GM12878 (cell line): ENCODE data around the gene INPP5D. TPM values are rescaled to one million over a fixed set of nuclear protein-coding genes. Genes with fewer than 3 reads are reported as not detected.

Experiments used
- ATAC-seq: fragments of 200-7000 bp; cut with Tn5 transposase; 3 replicates; pipeline ENCODE4 v1.9.1; 2020; ENCODE audit warnings: mild to moderate bottlenecking, moderate library complexity
- BruUV-seq: library from RNA; stranded (reverse); fragments of 400-500 nt; replicated peaks from 2 replicates; lab custom pipeline; 2021; lab: Mats Ljungman, UMichigan
- CTCF ChIA-PET: fragments of 300-600 bp; sonication (Branson Sonifier 250); formaldehyde crosslinking; extraction: SDS; loops from one replicate; lab custom pipeline; 2021; ENCODE audit warnings: inconsistent platforms; lab: Yijun Ruan, JAX
- POLR2A ChIA-PET: fragments of 350-600 bp; formaldehyde crosslinking; extraction: SDS; loops from one replicate; lab custom pipeline; 2021; ENCODE audit warnings: inconsistent platforms; lab: Charles Lee
- RAD21 ChIA-PET: fragments of 300-600 bp; sonication (Branson Sonifier 250); formaldehyde crosslinking; loops from one replicate; lab custom pipeline; 2023; ENCODE audit warnings: antibody characterized with exemption; ENCODE audit not compliant: unreplicated experiment; lab: Charles Lee
- SMC1A ChIA-PET: fragments of 300-600 bp; sonication (Branson Sonifier 250); formaldehyde crosslinking; loops from one replicate; lab custom pipeline; 2023; ENCODE audit not compliant: unreplicated experiment, uncharacterized antibody; lab: Charles Lee
- DNase-seq: peaks from one replicate; pipeline ENCODE4 v3.0.0-alpha.2; 2011; ENCODE audit warnings: low read depth, low spot score
- FAIRE-seq: peaks from 3 replicates; lab custom pipeline; 2011; peaks lifted over from hg19 to GRCh38; lab: Jason Lieb, UNC
- H2AFZ ChIP-seq: 2 replicates; pipeline ENCODE4 v1.6.0; 2011; ENCODE audit warnings: low read depth, low read length, control low read depth; ENCODE audit not compliant: control insufficient read depth
- H3K27ac ChIP-seq: 2 replicates; pipeline ENCODE4 v1.5.1; 2011; ENCODE audit warnings: control low read depth; ENCODE audit not compliant: control insufficient read depth, insufficient read depth
- H3K27me3 ChIP-seq, 2 experiments: replicated peaks in 1 of 2; 2 replicates each; pipeline versions ENCODE4 v1.6.0 to v1.6.1; 2011; ENCODE audit warnings: low read length in 1 of 2; ENCODE audit not compliant: control insufficient read depth in 2 of 2, insufficient read depth in 2 of 2
- H3K36me3 ChIP-seq, 2 experiments: 2 replicates each; pipeline ENCODE4 v1.5.1; 2011; ENCODE audit warnings: low read length in 1 of 2; ENCODE audit not compliant: control insufficient read depth in 2 of 2, insufficient read depth in 2 of 2
- H3K4me1 ChIP-seq: 2 replicates; pipeline ENCODE4 v1.6.1; 2011; ENCODE audit warnings: mild to moderate bottlenecking, low read length, moderate library complexity, mixed read lengths; ENCODE audit not compliant: control insufficient read depth, insufficient read depth
- H3K4me2 ChIP-seq: 2 replicates; pipeline ENCODE4 v1.6.0; 2011; ENCODE audit warnings: control low read depth; ENCODE audit not compliant: control insufficient read depth, insufficient read depth
- H3K4me3 ChIP-seq: fragments of 200-600 bp; sonication (generic); 2 replicates; pipeline ENCODE4 v1.5.1; 2016
- H3K79me2 ChIP-seq: 2 replicates; pipeline ENCODE4 v1.6.0; 2011; ENCODE audit warnings: low read length; ENCODE audit not compliant: control insufficient read depth, insufficient read depth
- H3K9ac ChIP-seq: 2 replicates; pipeline ENCODE4 v1.8.0; 2011; ENCODE audit warnings: low read length, control low read depth, mixed read lengths; ENCODE audit not compliant: control insufficient read depth, insufficient read depth
- H3K9me3 ChIP-seq: replicated peaks from 3 replicates; pipeline ENCODE4 v1.5.1; 2011; ENCODE audit warnings: mild to moderate bottlenecking, low read length; ENCODE audit not compliant: control insufficient read depth, insufficient read depth
- H4K20me1 ChIP-seq: 2 replicates; pipeline ENCODE4 v1.6.0; 2011; ENCODE audit not compliant: control insufficient read depth, insufficient read depth
- GABPA ChIP-seq: IDR thresholded peaks from 2 replicates; pipeline ENCODE4 v1.6.1; 2014; ENCODE audit warnings: antibody characterized with exemption, low read depth, mild to moderate bottlenecking, inconsistent platforms
- PRDM15 ChIP-seq: fragments of 450-650 bp; formaldehyde crosslinking; IDR thresholded peaks from 2 replicates; pipeline ENCODE4 v1.4.0; 2020; ENCODE audit warnings: mild to moderate bottlenecking, moderate library complexity
- RELA ChIP-seq: fragments of 450-650 bp; IDR thresholded peaks from 2 replicates; pipeline ENCODE4 v1.8.0; 2014; ENCODE audit warnings: borderline replicate concordance; ENCODE audit not compliant: partially characterized antibody
- STAT1 ChIP-seq: fragments of 450-650 bp; conservative IDR thresholded peaks from 2 replicates; pipeline ENCODE4 v1.6.1; 2014; ENCODE audit warnings: antibody characterized with exemption, mild to moderate bottlenecking
- ZBTB33 ChIP-seq: fragments of 450-650 bp; IDR thresholded peaks from 2 replicates; pipeline ENCODE4 v1.6.1; 2017; ENCODE audit warnings: mild to moderate bottlenecking
- whole genome bisulfite sequencing: methylation state at CpG from one replicate; pipeline ENCODE4 v1.1.6; 2016; ENCODE audit warnings: low lambda C conversion rate; ENCODE audit not compliant: insufficient replicate concordance, insufficient coverage; ENCODE audit errors: missing lambda C conversion rate; 5-methylcytosine and 5-hydroxymethylcytosine counted together
- in situ Hi-C: fragments of 300-500 bp; cut with MboI; formaldehyde crosslinking; loops from 9 replicates; pipeline ENCODE4 v1.14.3; 2018; ENCODE audit warnings: mixed read lengths
- intact Hi-C: fragments of 100-400 bp; cut with micrococcal nuclease; formaldehyde crosslinking; loops from one replicate; pipeline ENCODE4 v1.14.2; 2022; ENCODE audit not compliant: unreplicated experiment
- polyA plus RNA-seq, 11 experiments: library from polyadenylated mRNA; depleted of rRNA in 4 of 11; unstranded in 6 of 11; stranded (reverse) in 5 of 11; fragments of >200 nt; fragmentation: Nextera tagmentation in 4 of 11; fragmentation: Illumina TruSeq in 1 of 11; extraction: Ambion mirVana in 4 of 11; extraction: Trizol in 1 of 11; gene quantifications; 1 replicate in 1 of 11; 2 replicates in 10 of 11; pipeline versions ENCODE4 v1.2.1 to v1.2.3, GENCODE V29; 2011 to 2016; ENCODE audit warnings: inconsistent platforms in 2 of 11, missing spikeins in 2 of 11, low read depth in 1 of 11
- total RNA-seq, 4 experiments: library from RNA; depleted of rRNA in 3 of 4; stranded (reverse); fragments of >200 nt in 3 of 4; fragmentation: Illumina TruSeq in 1 of 4; extraction: Trizol in 1 of 4; gene quantifications; 2 replicates each; pipeline versions ENCODE4 v1.2.1 to v1.2.3, GENCODE V29; 2013 to 2021
- TF ChIP-seq, protein P1 (sequence below): fragments of 450-650 bp; IDR thresholded peaks from 2 replicates; pipeline ENCODE4 v1.6.1; 2016; ENCODE audit warnings: mild to moderate bottlenecking, moderate library complexity, borderline replicate concordance

INPP5D gene
- total and polyA plus RNA-seq, 10 of the 15 experiments (the other 5 are each of a cell fraction or from before 2014, with no cell fraction given): 11.8 to 139 (median 88.8) TPM

DNA sequence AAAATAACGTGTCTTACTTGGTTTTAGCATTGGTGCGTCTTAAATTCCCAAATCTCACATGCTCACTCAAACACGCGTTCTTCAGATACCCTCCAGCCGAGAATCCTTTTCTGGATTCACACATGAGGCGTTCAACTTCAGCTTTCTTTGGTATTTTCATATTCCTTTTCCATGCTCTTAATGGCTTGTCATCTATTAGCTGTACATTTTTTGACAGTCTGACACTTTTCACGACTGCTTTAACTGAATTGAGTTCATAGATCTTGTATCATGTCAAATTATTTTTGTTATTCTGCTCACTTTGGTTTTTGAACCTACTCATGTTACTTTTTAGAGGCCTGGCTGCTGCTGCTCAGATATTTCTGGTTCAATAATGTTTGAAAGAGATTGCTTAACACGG, 59.0 kb downstream of the INPP5D start:
- POLR2A ChIA-PET: no interaction called here
- H3K4me1 ChIP-seq: peaks cover 17% of the 10 kb centered on the region

More for the DNA sequence above, 59.0 kb downstream of the INPP5D start:
- TF ChIP-seq STAT1 (no peak), GABPA (no peak), RELA (no peak), ZBTB33 (no peak), PRDM15 (CRISPR knock-in tag) (no peak)
- TF ChIP-seq, protein P1, sequence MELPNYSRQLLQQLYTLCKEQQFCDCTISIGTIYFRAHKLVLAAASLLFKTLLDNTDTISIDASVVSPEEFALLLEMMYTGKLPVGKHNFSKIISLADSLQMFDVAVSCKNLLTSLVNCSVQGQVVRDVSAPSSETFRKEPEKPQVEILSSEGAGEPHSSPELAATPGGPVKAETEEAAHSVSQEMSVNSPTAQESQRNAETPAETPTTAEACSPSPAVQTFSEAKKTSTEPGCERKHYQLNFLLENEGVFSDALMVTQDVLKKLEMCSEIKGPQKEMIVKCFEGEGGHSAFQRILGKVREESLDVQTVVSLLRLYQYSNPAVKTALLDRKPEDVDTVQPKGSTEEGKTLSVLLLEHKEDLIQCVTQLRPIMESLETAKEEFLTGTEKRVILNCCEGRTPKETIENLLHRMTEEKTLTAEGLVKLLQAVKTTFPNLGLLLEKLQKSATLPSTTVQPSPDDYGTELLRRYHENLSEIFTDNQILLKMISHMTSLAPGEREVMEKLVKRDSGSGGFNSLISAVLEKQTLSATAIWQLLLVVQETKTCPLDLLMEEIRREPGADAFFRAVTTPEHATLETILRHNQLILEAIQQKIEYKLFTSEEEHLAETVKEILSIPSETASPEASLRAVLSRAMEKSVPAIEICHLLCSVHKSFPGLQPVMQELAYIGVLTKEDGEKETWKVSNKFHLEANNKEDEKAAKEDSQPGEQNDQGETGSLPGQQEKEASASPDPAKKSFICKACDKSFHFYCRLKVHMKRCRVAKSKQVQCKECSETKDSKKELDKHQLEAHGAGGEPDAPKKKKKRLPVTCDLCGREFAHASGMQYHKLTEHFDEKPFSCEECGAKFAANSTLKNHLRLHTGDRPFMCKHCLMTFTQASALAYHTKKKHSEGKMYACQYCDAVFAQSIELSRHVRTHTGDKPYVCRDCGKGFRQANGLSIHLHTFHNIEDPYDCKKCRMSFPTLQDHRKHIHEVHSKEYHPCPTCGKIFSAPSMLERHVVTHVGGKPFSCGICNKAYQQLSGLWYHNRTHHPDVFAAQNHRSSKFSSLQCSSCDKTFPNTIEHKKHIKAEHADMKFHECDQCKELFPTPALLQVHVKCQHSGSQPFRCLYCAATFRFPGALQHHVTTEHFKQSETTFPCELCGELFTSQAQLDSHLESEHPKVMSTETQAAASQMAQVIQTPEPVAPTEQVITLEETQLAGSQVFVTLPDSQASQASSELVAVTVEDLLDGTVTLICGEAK: no peak
- H3K4me3 ChIP-seq: no peak overlapping the region
- no peak overlapping the region for H3K9ac ChIP-seq
- H3K9me3 ChIP-seq: peaks cover 2% of the 10 kb centered on the region; the same call in 1 of the 3 replicates
- intact Hi-C loops (no loop called here), in situ Hi-C loops (no loop called here)
- no peak for ATAC-seq
- H4K20me1 ChIP-seq: peaks cover 3% of the 10 kb centered on the region; the same call in 1 of the 2 replicates
- no peak overlapping the region for H3K4me2 ChIP-seq
- no peak overlapping the region for H3K27ac ChIP-seq
- SMC1A ChIA-PET: no interaction called here
- RAD21 ChIA-PET: interaction anchor here (0.8 kb wide), 1 partner anchor 59 kb away, joined by 3 read pairs; the partner anchor contains the start of gene INPP5D
- no peak for FAIRE-seq
- no TSS peak for BruUV-seq
- H2AFZ ChIP-seq: no peak overlapping the region
- DNase-seq: no peak
- peaks cover 30 to 38% of the 10 kb centered on the region in 2 experiments for H3K36me3 ChIP-seq
- no peaks in the 10 kb centered on the region for H3K27me3 ChIP-seq
- H3K79me2 ChIP-seq: peaks cover 43% of the 10 kb centered on the region
- 98% methylated on average over 8 of the region's 8 CpGs for whole genome bisulfite sequencing
- CTCF ChIA-PET: interaction anchor here (1.7 kb wide), 1 partner anchor 65 kb away, joined by 6 read pairs; no protein-coding TSS in a partner anchor
